DOHH2 (cell line): Measurements from ENCODE around the gene ONECUT2.

Source experiments
- H3F3A ChIP-seq: fragments of 200-600 bp; sonication (generic), shearing (Covaris generic); 2 replicates; pipeline ENCODE4 v1.6.0; 2016; ENCODE audit warnings: antibody characterized with exemption, mild to moderate bottlenecking; ENCODE audit not compliant: control insufficient read depth, insufficient read depth
- H3K27ac ChIP-seq: fragments of 200-600 bp; sonication (generic); 2 replicates; pipeline ENCODE4 v1.5.1; 2014; ENCODE audit warnings: low read depth, mild to moderate bottlenecking, low read length, moderate library complexity
- H3K27me3 ChIP-seq: fragments of 200-600 bp; sonication (generic); 2 replicates; pipeline ENCODE4 v1.6.1; 2014; ENCODE audit warnings: mild to moderate bottlenecking, low read length, mixed read lengths; ENCODE audit not compliant: control insufficient read depth
- H3K36me3 ChIP-seq: fragments of 200-600 bp; sonication (generic); 2 replicates; pipeline ENCODE4 v1.6.1; 2014; ENCODE audit warnings: mild to moderate bottlenecking, low read length, moderate library complexity, mixed read lengths; ENCODE audit not compliant: control insufficient read depth
- H3K4me1 ChIP-seq: fragments of 200-600 bp; sonication (generic); 2 replicates; pipeline ENCODE4 v1.6.1; 2014; ENCODE audit warnings: mild to moderate bottlenecking, low read length, mixed read lengths; ENCODE audit not compliant: control insufficient read depth
- H3K4me2 ChIP-seq: fragments of 200-600 bp; sonication (generic); 2 replicates; pipeline ENCODE4 v1.6.0; 2014; ENCODE audit warnings: mild to moderate bottlenecking, low read length, moderate library complexity
- H3K4me3 ChIP-seq: fragments of 200-600 bp; sonication (generic); 2 replicates; pipeline ENCODE4 v1.5.1; 2014; ENCODE audit warnings: mild to moderate bottlenecking, low read length, mixed read lengths
- H3K79me2 ChIP-seq: fragments of 200-600 bp; sonication (generic); 2 replicates; pipeline ENCODE4 v1.6.1; 2014; ENCODE audit warnings: mild to moderate bottlenecking, low read length, mixed read lengths; ENCODE audit not compliant: control insufficient read depth
- H3K9me2 ChIP-seq: fragments of 200-600 bp; sonication (generic); replicated peaks from 2 replicates; pipeline ENCODE4 v1.6.1; 2014; ENCODE audit warnings: mild to moderate bottlenecking, low read length, mixed read lengths; ENCODE audit not compliant: control insufficient read depth
- H3K9me3 ChIP-seq: fragments of 200-600 bp; sonication (generic); 2 replicates; pipeline ENCODE4 v1.6.1; 2014; ENCODE audit warnings: antibody characterized with exemption, low read length, mixed read lengths; ENCODE audit not compliant: control insufficient read depth, insufficient read depth
- H4K20me1 ChIP-seq: fragments of 200-600 bp; sonication (generic); 2 replicates; pipeline ENCODE4 v1.6.0; 2014; ENCODE audit warnings: low read depth, mild to moderate bottlenecking, antibody characterized with exemption, low read length, moderate library complexity; ENCODE audit not compliant: control insufficient read depth, insufficient read depth
- EZH2phosphoT487 ChIP-seq: fragments of 200-600 bp; sonication (generic); IDR thresholded peaks from 2 replicates; pipeline ENCODE4 v1.6.1; 2017; ENCODE audit warnings: borderline replicate concordance, mild to moderate bottlenecking, antibody characterized with exemption, low read length, moderate library complexity, mixed read lengths
- TF ChIP-seq, protein P1 (sequence below): fragments of 200-600 bp; sonication (generic); IDR thresholded peaks from one replicate; pipeline ENCODE4 v1.5.1; 2014; ENCODE audit warnings: antibody characterized with exemption, mild to moderate bottlenecking, low read depth, low read length; ENCODE audit not compliant: poor library complexity, severe bottlenecking

The ONECUT2 gene

DNA sequence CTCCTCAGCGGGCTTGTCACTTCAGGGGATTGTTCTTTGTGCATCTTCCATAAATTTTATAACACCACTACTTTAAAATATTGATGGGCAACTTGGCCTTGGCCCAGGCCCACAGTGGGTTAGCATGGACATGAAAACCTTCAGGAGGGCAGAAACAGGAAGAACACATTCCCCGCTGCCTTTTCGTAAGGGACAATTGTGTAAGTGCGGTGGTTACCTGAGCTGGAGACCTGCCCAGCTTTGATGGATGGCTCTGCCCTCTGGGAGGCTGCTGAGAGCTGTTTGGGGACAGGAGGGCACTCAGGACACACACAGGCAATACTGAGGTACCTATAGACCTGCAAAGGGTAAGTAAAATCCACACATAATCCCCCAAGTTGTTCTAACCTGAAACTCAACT, 104.5 kb downstream of the ONECUT2 start:
- Histone ChIP-seq H3F3A (no peaks in the 10 kb centered on the region), H3K27me3 (0 out of 2 replicates have a peak, but pooled peaks cover 3% of the 10 kb centered on the region), H3K79me2 (no peaks in the 10 kb centered on the region), H3K36me3 (no peaks in the 10 kb centered on the region), H3K9me3 (no peaks in the 10 kb centered on the region), H3K4me2 (no peak overlapping the region), H4K20me1 (no peaks in the 10 kb centered on the region), H3K9me2 (no peaks in the 10 kb centered on the region), H3K4me3 (no peak overlapping the region), H3K27ac (no peak overlapping the region), H3K4me1 (no peaks in the 10 kb centered on the region)
- TF ChIP-seq EZH2phosphoT487, result no peak
- TF ChIP-seq, protein P1, sequence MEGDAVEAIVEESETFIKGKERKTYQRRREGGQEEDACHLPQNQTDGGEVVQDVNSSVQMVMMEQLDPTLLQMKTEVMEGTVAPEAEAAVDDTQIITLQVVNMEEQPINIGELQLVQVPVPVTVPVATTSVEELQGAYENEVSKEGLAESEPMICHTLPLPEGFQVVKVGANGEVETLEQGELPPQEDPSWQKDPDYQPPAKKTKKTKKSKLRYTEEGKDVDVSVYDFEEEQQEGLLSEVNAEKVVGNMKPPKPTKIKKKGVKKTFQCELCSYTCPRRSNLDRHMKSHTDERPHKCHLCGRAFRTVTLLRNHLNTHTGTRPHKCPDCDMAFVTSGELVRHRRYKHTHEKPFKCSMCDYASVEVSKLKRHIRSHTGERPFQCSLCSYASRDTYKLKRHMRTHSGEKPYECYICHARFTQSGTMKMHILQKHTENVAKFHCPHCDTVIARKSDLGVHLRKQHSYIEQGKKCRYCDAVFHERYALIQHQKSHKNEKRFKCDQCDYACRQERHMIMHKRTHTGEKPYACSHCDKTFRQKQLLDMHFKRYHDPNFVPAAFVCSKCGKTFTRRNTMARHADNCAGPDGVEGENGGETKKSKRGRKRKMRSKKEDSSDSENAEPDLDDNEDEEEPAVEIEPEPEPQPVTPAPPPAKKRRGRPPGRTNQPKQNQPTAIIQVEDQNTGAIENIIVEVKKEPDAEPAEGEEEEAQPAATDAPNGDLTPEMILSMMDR, result no peak
